DND-41 (cell line): ENCODE results near the gene SNAPIN.

ENCODE experiments used
- ATAC-seq: fragments of 200-7000 bp; cut with Tn5 transposase; 3 replicates; pipeline ENCODE4 v1.9.1; 2021; ENCODE audit warnings: low read depth; ENCODE audit not compliant: insufficient read depth
- DNase-seq: peaks from one replicate; pipeline ENCODE4 v3.0.0-alpha.2; 2020
- H2AFZ ChIP-seq: 2 replicates; pipeline ENCODE4 v1.6.0; 2012; ENCODE audit warnings: low read depth, low read length
- H3K27ac ChIP-seq: 2 replicates; pipeline ENCODE4 v1.5.1; 2012; ENCODE audit warnings: low read length, inconsistent platforms
- H3K27me3 ChIP-seq: fragments of 200-600 bp; sonication (generic); 2 replicates; pipeline ENCODE4 v1.6.0; 2012; ENCODE audit warnings: low read length, mild to moderate bottlenecking, inconsistent platforms; ENCODE audit not compliant: insufficient read depth, poor library complexity
- H3K36me3 ChIP-seq: 2 replicates; pipeline ENCODE4 v1.5.1; 2012; ENCODE audit warnings: low read length, inconsistent platforms; ENCODE audit not compliant: insufficient read depth
- H3K4me1 ChIP-seq: 2 replicates; pipeline ENCODE4 v1.5.1; 2012; ENCODE audit warnings: mild to moderate bottlenecking, low read length; ENCODE audit not compliant: insufficient read depth
- H3K4me2 ChIP-seq: 2 replicates; pipeline ENCODE4 v1.6.0; 2012; ENCODE audit warnings: mild to moderate bottlenecking, moderate library complexity, low read length, inconsistent platforms; ENCODE audit not compliant: insufficient read depth
- H3K4me3 ChIP-seq, 2 experiments: fragments of 200-600 bp in 1 of 2; shearing (Covaris generic) in 1 of 2; 2 replicates each; pipeline ENCODE4 v1.5.1; 2012 to 2016; ENCODE audit warnings: inconsistent platforms in 2 of 2, low read length in 2 of 2, mild to moderate bottlenecking in 2 of 2, low read depth in 1 of 2, moderate library complexity in 1 of 2
- H3K79me2 ChIP-seq: 2 replicates; pipeline ENCODE4 v1.6.0; 2012; ENCODE audit warnings: low read length, inconsistent platforms; ENCODE audit not compliant: insufficient read depth
- H3K9ac ChIP-seq: 2 replicates; pipeline ENCODE4 v1.6.0; 2012; ENCODE audit warnings: low read depth, mild to moderate bottlenecking, inconsistent platforms, low read length, moderate library complexity
- H3K9me3 ChIP-seq: 2 replicates; pipeline ENCODE4 v1.5.1; 2012; ENCODE audit warnings: low read length, moderate library complexity, mild to moderate bottlenecking, inconsistent platforms; ENCODE audit not compliant: insufficient read depth, severe bottlenecking
- H4K20me1 ChIP-seq: 2 replicates; pipeline ENCODE4 v1.6.0; 2012; ENCODE audit warnings: low read length; ENCODE audit not compliant: insufficient read depth
- CTCF ChIP-seq: IDR thresholded peaks from 2 replicates; pipeline ENCODE4 v1.5.1; 2012; ENCODE audit warnings: borderline replicate concordance, low read length, moderate library complexity, mild to moderate bottlenecking; ENCODE audit not compliant: poor library complexity, severe bottlenecking; ENCODE audit errors: extremely low read depth
- EZH2 ChIP-seq: IDR thresholded peaks from 3 replicates; pipeline ENCODE4 v1.6.1; 2012; ENCODE audit warnings: borderline replicate concordance, low read depth, mild to moderate bottlenecking, moderate library complexity, low read length, inconsistent platforms; ENCODE audit not compliant: severe bottlenecking

SNAPIN gene

GRCh38 chr1:153682730-153683129 is 24.2 kb downstream of the SNAPIN start:
- Histone ChIP-seq H3K4me3 (no peak overlapping the region), H3K4me1 (no peaks in the 10 kb centered on the region), H3K27me3 (peaks cover 25% of the 10 kb centered on the region), H2AFZ (no peak overlapping the region), H3K79me2 (no peaks in the 10 kb centered on the region), H3K36me3 (no peaks in the 10 kb centered on the region), H3K9me3 (no peaks in the 10 kb centered on the region), H3K4me2 (no peak overlapping the region), H3K9ac (no peak overlapping the region), H3K27ac (no peak overlapping the region), H4K20me1 (no peaks in the 10 kb centered on the region)
- ATAC-seq (no peak), DNase-seq (no peak)
- no peak for TF ChIP-seq CTCF

GRCh38 chr1:153683854-153684253 is 25.4 kb downstream of the SNAPIN start:
- H3K4me1 ChIP-seq, result no peaks in the 10 kb centered on the region
- no peak overlapping the region for H3K27ac ChIP-seq
- no peaks in the 10 kb centered on the region for H4K20me1 ChIP-seq
- no peak overlapping the region for H3K9ac ChIP-seq
- H3K27me3 ChIP-seq, result peaks cover 25% of the 10 kb centered on the region
- TF ChIP-seq CTCF, result no peak
- TF ChIP-seq EZH2, result no peak
- ATAC-seq (no peak), DNase-seq (no peak)
- H3K36me3 ChIP-seq, result no peaks in the 10 kb centered on the region
- no peaks in the 10 kb centered on the region for H3K79me2 ChIP-seq
- H3K9me3 ChIP-seq, result no peaks in the 10 kb centered on the region
- H2AFZ ChIP-seq, result no peak overlapping the region
- H3K4me3 ChIP-seq, result no peak overlapping the region
- no peak overlapping the region for H3K4me2 ChIP-seq

- Histone ChIP-seq H3K9me3 (no peaks in the 10 kb centered on the region), H3K27me3 (peaks cover 25% of the 10 kb centered on the region), H3K4me3 (no peak overlapping the region), H3K79me2 (no peaks in the 10 kb centered on the region), H4K20me1 (no peaks in the 10 kb centered on the region), H3K27ac (no peak overlapping the region), H3K4me1 (no peaks in the 10 kb centered on the region), H3K9ac (no peak overlapping the region), H2AFZ (no peak overlapping the region), H3K4me2 (no peak overlapping the region), H3K36me3 (no peaks in the 10 kb centered on the region)
- ATAC-seq (no peak), DNase-seq (no peak)
- TF ChIP-seq EZH2 (no peak), CTCF (no peak)
These were observed 26.4 kb downstream of the SNAPIN start for GRCh38 chr1:153684892-153685291.

GRCh38 chr1:153685544-153686340 is 27.2 kb downstream of the SNAPIN start:
- Histone ChIP-seq H3K27me3 (peaks cover 22% of the 10 kb centered on the region), H2AFZ (no peak overlapping the region), H3K9me3 (no peaks in the 10 kb centered on the region), H3K79me2 (no peaks in the 10 kb centered on the region), H3K36me3 (no peaks in the 10 kb centered on the region), H3K9ac (no peak overlapping the region), H4K20me1 (no peaks in the 10 kb centered on the region), H3K4me1 (0 out of 2 replicates have a peak, but pooled peaks cover 3% of the 10 kb centered on the region), H3K27ac (no peak overlapping the region), H3K4me3 (no peak overlapping the region), H3K4me2 (no peak overlapping the region)
- no peak for TF ChIP-seq EZH2
- TF ChIP-seq CTCF, result no peak
- ATAC-seq (no peak), DNase-seq (no peak)
